ENCODE measurements around the gene PDE4B. TPM values are rescaled to one million over a fixed set of nuclear protein-coding genes. Genes with fewer than 3 reads are reported as not detected.

The PDE4B gene
- total RNA-seq, 1 donor from 2014 or later: 7.6 TPM

GRCh38 chr1:65880611-65881010, 87.9 kb downstream of the PDE4B start:
- no peaks in the 10 kb centered on the region for H3K36me3 Mint-ChIP-seq (ENCODE audit: low read depth, unreplicated experiment)
- Histone ChIP-seq H3K36me3 (ENCODE audit: insufficient read depth, low read length) (no peaks in the 10 kb centered on the region), H2AFZ (ENCODE audit: low read depth, low read length) (no peak overlapping the region), H3K9ac (ENCODE audit: low read length) (no peak overlapping the region), H3K27ac (ENCODE audit: low read depth, low read length) (no peak overlapping the region), H4K20me1 (ENCODE audit: insufficient read depth, low read length) (no peaks in the 10 kb centered on the region), H3K4me2 (ENCODE audit: low read length) (no peak overlapping the region), H3K79me2 (ENCODE audit: insufficient read depth, low read length) (no peaks in the 10 kb centered on the region), H3K9me3 (ENCODE audit: insufficient read depth, low read depth, low read length) (no peaks in the 10 kb centered on the region), H3K27me3 (ENCODE audit: insufficient read depth, low read length) (no peaks in the 10 kb centered on the region), H3K4me1 (ENCODE audit: insufficient read depth, low read length) (no peaks in the 10 kb centered on the region), H3K4me3 (ENCODE audit: insufficient read depth, low read depth, low read length) (no peak overlapping the region)
- peaks cover 4% of the 10 kb centered on the region for H3K9me3 Mint-ChIP-seq (ENCODE audit: unreplicated experiment)
- no peaks in the 10 kb centered on the region for H3K27me3 Mint-ChIP-seq (ENCODE audit: low read depth, unreplicated experiment)
- H3K4me1 Mint-ChIP-seq (ENCODE audit: low read depth, unreplicated experiment): peaks cover 13% of the 10 kb centered on the region
- H3K27ac Mint-ChIP-seq (ENCODE audit: unreplicated experiment): no peak overlapping the region
- no peak for FAIRE-seq
- no peak for TF ChIP-seq CTCF (IDR thresholded peaks at IDR 0.05; ENCODE audit: insufficient read depth, low read depth, low read length)
- TF ChIP-seq EZH2 (IDR thresholded peaks at IDR 0.05; ENCODE audit: insufficient read depth, low read length): no peak
- no peak for DNase-seq (ENCODE audit: low read depth)
- no peak overlapping the region for H3K4me3 Mint-ChIP-seq (ENCODE audit: unreplicated experiment)

GRCh38 chr1:65881067-65881594, 88.4 kb downstream of the PDE4B start:
- Histone ChIP-seq H3K9ac (ENCODE audit: low read length) (no peak overlapping the region), H3K4me2 (ENCODE audit: low read length) (no peak overlapping the region), H2AFZ (ENCODE audit: low read depth, low read length) (no peak overlapping the region), H4K20me1 (ENCODE audit: insufficient read depth, low read length) (no peaks in the 10 kb centered on the region), H3K9me3 (ENCODE audit: insufficient read depth, low read depth, low read length) (no peaks in the 10 kb centered on the region), H3K27me3 (ENCODE audit: insufficient read depth, low read length) (no peaks in the 10 kb centered on the region), H3K27ac (ENCODE audit: low read depth, low read length) (no peak overlapping the region), H3K79me2 (ENCODE audit: insufficient read depth, low read length) (no peaks in the 10 kb centered on the region), H3K36me3 (ENCODE audit: insufficient read depth, low read length) (no peaks in the 10 kb centered on the region), H3K4me3 (ENCODE audit: insufficient read depth, low read depth, low read length) (no peak overlapping the region), H3K4me1 (ENCODE audit: insufficient read depth, low read length) (no peaks in the 10 kb centered on the region)
- DNase-seq (ENCODE audit: low read depth) (peak; percentile 48), FAIRE-seq (no peak)
- no peaks in the 10 kb centered on the region for H3K27me3 Mint-ChIP-seq (ENCODE audit: low read depth, unreplicated experiment)
- H3K36me3 Mint-ChIP-seq (ENCODE audit: low read depth, unreplicated experiment): no peaks in the 10 kb centered on the region
- no peak overlapping the region for H3K4me3 Mint-ChIP-seq (ENCODE audit: unreplicated experiment)
- peaks cover 13% of the 10 kb centered on the region for H3K4me1 Mint-ChIP-seq (ENCODE audit: low read depth, unreplicated experiment)
- H3K27ac Mint-ChIP-seq (ENCODE audit: unreplicated experiment): peak overlapping the region; percentile 21
- peaks cover 4% of the 10 kb centered on the region for H3K9me3 Mint-ChIP-seq (ENCODE audit: unreplicated experiment)
- TF ChIP-seq CTCF (IDR thresholded peaks at IDR 0.05; ENCODE audit: insufficient read depth, low read depth, low read length): no peak
- no peak for TF ChIP-seq EZH2 (IDR thresholded peaks at IDR 0.05; ENCODE audit: insufficient read depth, low read length)

- peaks cover 13% of the 10 kb centered on the region for H3K4me1 Mint-ChIP-seq (ENCODE audit: low read depth, unreplicated experiment)
- H3K4me3 ChIP-seq (ENCODE audit: insufficient read depth, low read depth, low read length): no peak overlapping the region
- no peak overlapping the region for H3K27ac ChIP-seq (ENCODE audit: low read depth, low read length)
- H3K36me3 ChIP-seq (ENCODE audit: insufficient read depth, low read length): no peaks in the 10 kb centered on the region
- H3K9me3 ChIP-seq (ENCODE audit: insufficient read depth, low read depth, low read length): no peaks in the 10 kb centered on the region
- no peak overlapping the region for H3K9ac ChIP-seq (ENCODE audit: low read length)
- no peak overlapping the region for H3K27ac Mint-ChIP-seq (ENCODE audit: unreplicated experiment)
- no peak overlapping the region for H3K4me3 Mint-ChIP-seq (ENCODE audit: unreplicated experiment)
- H3K36me3 Mint-ChIP-seq (ENCODE audit: low read depth, unreplicated experiment): no peaks in the 10 kb centered on the region
- no peaks in the 10 kb centered on the region for H3K4me1 ChIP-seq (ENCODE audit: insufficient read depth, low read length)
- H3K27me3 ChIP-seq (ENCODE audit: insufficient read depth, low read length): no peaks in the 10 kb centered on the region
- H2AFZ ChIP-seq (ENCODE audit: low read depth, low read length): no peak overlapping the region
- no peak overlapping the region for H3K4me2 ChIP-seq (ENCODE audit: low read length)
- H3K27me3 Mint-ChIP-seq (ENCODE audit: low read depth, unreplicated experiment): no peaks in the 10 kb centered on the region
- peaks cover 4% of the 10 kb centered on the region for H3K9me3 Mint-ChIP-seq (ENCODE audit: unreplicated experiment)
- TF ChIP-seq CTCF (IDR thresholded peaks at IDR 0.05; ENCODE audit: insufficient read depth, low read depth, low read length): no peak
- no peak for TF ChIP-seq EZH2 (IDR thresholded peaks at IDR 0.05; ENCODE audit: insufficient read depth, low read length)
- no peaks in the 10 kb centered on the region for H4K20me1 ChIP-seq (ENCODE audit: insufficient read depth, low read length)
- DNase-seq (ENCODE audit: low read depth) (no peak), FAIRE-seq (peak; percentile 86)
- no peaks in the 10 kb centered on the region for H3K79me2 ChIP-seq (ENCODE audit: insufficient read depth, low read length)
These were observed 89.4 kb downstream of the PDE4B start for GRCh38 chr1:65882076-65882475.
